ENCODE measurements around the gene ADAMTS14.

ADAMTS14 gene

GRCh38 chr10:70733051-70733450 is 60.7 kb downstream of the ADAMTS14 start:
- no peak for DNase-seq

- no peak for DNase-seq
These were observed 62.9 kb downstream of the ADAMTS14 start for GRCh38 chr10:70735161-70735560.

GRCh38 chr10:70736525-70736924 is 64.2 kb downstream of the ADAMTS14 start:
- no peak for DNase-seq

GRCh38 chr10:70737250-70737649 is 64.9 kb downstream of the ADAMTS14 start:
- no peak for DNase-seq

- no peak for DNase-seq
These were observed 65.9 kb downstream of the ADAMTS14 start for GRCh38 chr10:70738006-70738760.

GRCh38 chr10:70738761-70739121 is 66.4 kb downstream of the ADAMTS14 start:
- no peak for DNase-seq

GRCh38 chr10:70740406-70741288 is 68.3 kb downstream of the ADAMTS14 start:
- peak in 1 of 2 donors; percentile 30 for DNase-seq

- DNase-seq: peak in 1 of 2 donors; percentile 32
These were observed 70.5 kb downstream of the ADAMTS14 start for GRCh38 chr10:70742537-70743429.

GRCh38 chr10:70743430-70743788 is 71.1 kb downstream of the ADAMTS14 start:
- DNase-seq: no peak

- no peak for DNase-seq
These were observed 71.6 kb downstream of the ADAMTS14 start for GRCh38 chr10:70743879-70744278.

GRCh38 chr10:70744617-70745143 is 72.4 kb downstream of the ADAMTS14 start:
- DNase-seq: peak in 1 of 2 donors; percentile 40

GRCh38 chr10:70745555-70745954 is 73.2 kb downstream of the ADAMTS14 start:
- DNase-seq: no peak

GRCh38 chr10:70747192-70747965 is 75.1 kb downstream of the ADAMTS14 start:
- DNase-seq: no peak

- DNase-seq: no peak
These were observed 76.0 kb downstream of the ADAMTS14 start for GRCh38 chr10:70748305-70748704.

- DNase-seq: no peak
These were observed 76.7 kb downstream of the ADAMTS14 start for GRCh38 chr10:70748801-70749573.

- DNase-seq: no peak
These were observed 77.5 kb downstream of the ADAMTS14 start for GRCh38 chr10:70749756-70750155.

GRCh38 chr10:70750156-70750703 is 77.9 kb downstream of the ADAMTS14 start:
- DNase-seq: no peak

GRCh38 chr10:70751356-70751755 is 79.0 kb downstream of the ADAMTS14 start:
- no peak for DNase-seq

GRCh38 chr10:70751991-70752390 is 79.7 kb downstream of the ADAMTS14 start:
- DNase-seq: no peak

GRCh38 chr10:70752571-70752970 is 80.3 kb downstream of the ADAMTS14 start:
- no peak for DNase-seq
